Measurements from ENCODE around the gene ITGAL.
A peak's percentile ranks its signal among the peaks of the same experiment; 100 is the strongest.

ITGAL gene

GRCh38 chr16:30569746-30570635 is 97.4 kb downstream of the ITGAL start:
- DNase-seq, result no peak

GRCh38 chr16:30570636-30571444 is 98.3 kb downstream of the ITGAL start:
- peak in 1 of 2 experiments; percentile 33 for DNase-seq

- DNase-seq, result peak; percentile 91 to 93
Observed at GRCh38 chr16:30571445-30572322, 99.1 kb downstream of the ITGAL start, which contains the start of gene ZNF688. ZNF688 (minus strand) TSS chr16:30571714; CDS start chr16:30571629, 85 bp downstream.

Measured in activated CD4-positive, alpha-beta T cell treated with anti-CD3 and anti-CD28 coated beads, Interleukin-2, amount 50 U/mL, for 48 hours (primary cell).